IMR-90 (cell line): ENCODE results near the gene ANKRD44. TPM values are rescaled to one million over a fixed set of nuclear protein-coding genes. Genes with fewer than 3 reads are reported as not detected.

Experiments
- ATAC-seq: fragments of 200-7000 bp; cut with Tn5 transposase; 2 replicates; pipeline ENCODE4 v1.9.1; 2020; ENCODE audit warnings: low read depth, mild to moderate bottlenecking, moderate library complexity
- BruUV-seq: library from RNA; stranded (reverse); fragments of 400-500 nt; replicated peaks from 2 replicates; lab custom pipeline; 2021; lab: Mats Ljungman, UMichigan
- CTCF ChIA-PET: fragments of 300-600 bp; formaldehyde crosslinking; extraction: SDS; loops from one replicate; lab custom pipeline; 2021; ENCODE audit warnings: antibody characterized with exemption; lab: Yijun Ruan, JAX
- POLR2A ChIA-PET: fragments of 300-600 bp; sonication (Branson Sonifier 250); formaldehyde crosslinking; loops from one replicate; lab custom pipeline; 2022; ENCODE audit warnings: antibody characterized with exemption; ENCODE audit not compliant: unreplicated experiment; lab: Charles Lee
- DNase-seq: peaks from one replicate; pipeline ENCODE4 v3.0.0; 2013
- H2AFZ ChIP-seq: replicated peaks from 2 replicates; pipeline ENCODE3; 2013; ENCODE audit warnings: low read length, mild to moderate bottlenecking; ENCODE audit not compliant: poor library complexity
- H2AK5ac ChIP-seq: 2 replicates; pipeline ENCODE4 v1.6.1; 2013; ENCODE audit warnings: low read depth, low read length, inconsistent platforms
- H2AK9ac ChIP-seq: replicated peaks from 2 replicates; pipeline ENCODE3; 2013; ENCODE audit warnings: mild to moderate bottlenecking, low read depth, low read length, moderate library complexity; ENCODE audit not compliant: poor library complexity
- H2BK120ac ChIP-seq: 2 replicates; pipeline ENCODE4 v1.6.1; 2013; ENCODE audit warnings: low read depth, low read length, inconsistent platforms
- H2BK15ac ChIP-seq: 3 replicates; pipeline ENCODE4 v1.6.1; 2013; ENCODE audit warnings: low read depth, low read length, inconsistent platforms
- H2BK20ac ChIP-seq: 2 replicates; pipeline ENCODE4 v1.6.1; 2013; ENCODE audit warnings: low read depth, mild to moderate bottlenecking, inconsistent platforms, low read length, moderate library complexity
- H2BK5ac ChIP-seq: 2 replicates; pipeline ENCODE4 v1.6.1; 2013; ENCODE audit warnings: mild to moderate bottlenecking, low read depth, low read length, inconsistent platforms; ENCODE audit not compliant: poor library complexity, severe bottlenecking
- H3K14ac ChIP-seq: replicated peaks from 2 replicates; pipeline ENCODE4 v1.6.1; 2013; ENCODE audit warnings: low read depth, low read length, inconsistent platforms
- H3K18ac ChIP-seq: 2 replicates; pipeline ENCODE4 v1.6.1; 2013; ENCODE audit warnings: low read depth, low read length, control low read depth
- H3K23ac ChIP-seq: 2 replicates; pipeline ENCODE4 v1.6.1; 2013; ENCODE audit warnings: low read depth, low read length, inconsistent platforms
- H3K27ac ChIP-seq: 2 replicates; pipeline ENCODE4 v1.5.1; 2013; ENCODE audit warnings: mild to moderate bottlenecking, control low read depth, low read length; ENCODE audit not compliant: insufficient read depth
- H3K27me3 ChIP-seq: 2 replicates; pipeline ENCODE4 v1.6.1; 2013; ENCODE audit warnings: low read length; ENCODE audit not compliant: control insufficient read depth, insufficient read depth
- H3K36me3 ChIP-seq: 2 replicates; pipeline ENCODE4 v1.6.1; 2013; ENCODE audit warnings: low read length, mixed read lengths; ENCODE audit not compliant: control insufficient read depth, insufficient read depth
- H3K4ac ChIP-seq: 2 replicates; pipeline ENCODE4 v1.6.1; 2013; ENCODE audit warnings: low read depth, low read length, inconsistent platforms
- H3K4me1 ChIP-seq: 2 replicates; pipeline ENCODE4 v1.6.1; 2013; ENCODE audit warnings: low read length, mixed read lengths; ENCODE audit not compliant: control insufficient read depth, insufficient read depth
- H3K4me2 ChIP-seq: 2 replicates; pipeline ENCODE4 v1.6.1; 2013; ENCODE audit warnings: low read depth, mild to moderate bottlenecking, control low read depth, low read length, moderate library complexity
- H3K4me3 ChIP-seq: 2 replicates; pipeline ENCODE4 v1.5.1; 2013; ENCODE audit warnings: low read depth, mild to moderate bottlenecking, control low read depth, low read length, moderate library complexity; ENCODE audit not compliant: insufficient read depth
- H3K56ac ChIP-seq: 2 replicates; pipeline ENCODE4 v1.6.1; 2013; ENCODE audit warnings: low read length, inconsistent platforms; ENCODE audit not compliant: insufficient read depth; ENCODE audit errors: extremely low read depth
- H3K79me1 ChIP-seq, 2 experiments: 2 replicates each; pipeline ENCODE4 v1.6.1; 2013; ENCODE audit warnings: low read length in 2 of 2, inconsistent platforms in 1 of 2, low read depth in 1 of 2
- H3K9ac ChIP-seq: 2 replicates; pipeline ENCODE4 v1.6.1; 2013; ENCODE audit warnings: low read depth, low read length, control low read depth
- H3K9me1 ChIP-seq: 2 replicates; pipeline ENCODE4 v1.6.1; 2013; ENCODE audit warnings: low read length, inconsistent platforms; ENCODE audit not compliant: insufficient read depth
- H3K9me3 ChIP-seq: 2 replicates; pipeline ENCODE4 v1.6.1; 2013; ENCODE audit warnings: low read length; ENCODE audit not compliant: control insufficient read depth, insufficient read depth
- H4K20me1 ChIP-seq: 2 replicates; pipeline ENCODE4 v1.6.1; 2013; ENCODE audit warnings: low read length, inconsistent platforms; ENCODE audit not compliant: insufficient read depth
- H4K5ac ChIP-seq: 2 replicates; pipeline ENCODE4 v1.6.1; 2013; ENCODE audit warnings: mild to moderate bottlenecking, low read depth, low read length, control low read depth
- H4K8ac ChIP-seq, 2 experiments: 2 replicates each; pipeline ENCODE4 v1.6.1; 2013; ENCODE audit warnings: low read depth in 2 of 2, low read length in 2 of 2, control low read depth in 1 of 2, inconsistent platforms in 1 of 2
- H4K91ac ChIP-seq: 2 replicates; pipeline ENCODE4 v1.6.1; 2013; ENCODE audit warnings: low read depth, low read length, inconsistent platforms; ENCODE audit not compliant: insufficient read depth
- BHLHE40 ChIP-seq: fragments of 150-350 bp; IDR thresholded peaks from 2 replicates; pipeline ENCODE4 v1.6.1; 2016; ENCODE audit warnings: mild to moderate bottlenecking, low read depth, low read length
- CEBPB ChIP-seq: IDR thresholded peaks from 2 replicates; pipeline ENCODE4 v1.6.1; 2012; ENCODE audit warnings: low read depth, low read length, improper control_type of control experiment
- CTCF ChIP-seq: conservative IDR thresholded peaks from 2 replicates; pipeline ENCODE4 v1.5.1; 2012; ENCODE audit warnings: mild to moderate bottlenecking, low read depth, low read length, improper control_type of control experiment
- ELK1 ChIP-seq: fragments of 150-350 bp; IDR thresholded peaks from 2 replicates; pipeline ENCODE4 v1.6.1; 2016; ENCODE audit warnings: low read depth, mild to moderate bottlenecking, low read length, moderate library complexity, borderline replicate concordance
- FOS ChIP-seq: fragments of 150-350 bp; IDR thresholded peaks from 2 replicates; pipeline ENCODE4 v1.6.1; 2016; ENCODE audit warnings: low read depth, low read length
- MAFK ChIP-seq: IDR thresholded peaks from 2 replicates; pipeline ENCODE4 v1.6.1; 2012; ENCODE audit warnings: low read depth, low read length, improper control_type of control experiment
- MXI1 ChIP-seq: IDR thresholded peaks from 2 replicates; pipeline ENCODE4 v1.6.1; 2012; ENCODE audit warnings: low read depth, mild to moderate bottlenecking, low read length, moderate library complexity, borderline replicate concordance
- NFE2L2 ChIP-seq: fragments of 150-350 bp; IDR thresholded peaks from 2 replicates; pipeline ENCODE4 v1.6.1; 2016; ENCODE audit warnings: low read depth, mild to moderate bottlenecking, low read length
- POLR2A ChIP-seq: IDR thresholded peaks from 2 replicates; pipeline ENCODE4 v1.6.1; 2012; ENCODE audit warnings: mild to moderate bottlenecking, low read depth, low read length
- RFX5 ChIP-seq: IDR thresholded peaks from 2 replicates; pipeline ENCODE4 v1.8.0; 2012; ENCODE audit warnings: low read depth, mild to moderate bottlenecking, low read length, moderate library complexity
- SMC3 ChIP-seq: fragments of 150-350 bp; IDR thresholded peaks from 2 replicates; pipeline ENCODE4 v1.6.1; 2016; ENCODE audit warnings: low read depth, mild to moderate bottlenecking, antibody characterized with exemption, low read length, moderate library complexity
- WGBS, 2 experiments: methylation state at CpG; one replicate each; pipeline versions ENCODE4 v1.1.5 to v1.1.7; 2013; ENCODE audit warnings: missing lambda C conversion rate in 2 of 2; ENCODE audit not compliant: insufficient read length in 1 of 2; ENCODE audit errors: extremely low coverage in 2 of 2; 5-methylcytosine and 5-hydroxymethylcytosine counted together
- dilution Hi-C: fragments of 300-500 bp; cut with HindIII; formaldehyde crosslinking; loops from one replicate; pipeline ENCODE4 v1.14.3; 2018; ENCODE audit warnings: low sequenced_read_pairs; ENCODE audit not compliant: unreplicated experiment
- in situ Hi-C: fragments of 300-500 bp; cut with MboI; formaldehyde crosslinking; loops from 3 replicates; pipeline ENCODE4 v1.14.3; 2019; ENCODE audit warnings: low sequenced_read_pairs, inconsistent platforms, mixed read lengths
- intact Hi-C: fragments of 100-400 bp; cut with micrococcal nuclease; formaldehyde crosslinking; loops from 2 replicates; pipeline ENCODE4 v1.10.0; 2022
- polyA plus RNA-seq, 3 experiments: library from polyadenylated mRNA; depleted of rRNA; stranded (reverse); fragments of >200 nt; gene quantifications; 2 replicates each; pipeline ENCODE4 v1.2.3, GENCODE V29; 2012; ENCODE audit warnings: low replicate concordance in 1 of 3
- total RNA-seq: library from RNA; depleted of rRNA; stranded (reverse); fragments of >200 nt; gene quantifications from 2 replicates; pipeline ENCODE4 v1.2.3, GENCODE V29; 2012
- TF ChIP-seq, protein P1 (sequence below): fragments of 150-350 bp; IDR thresholded peaks from 2 replicates; pipeline ENCODE4 v1.6.1; 2017; ENCODE audit warnings: mild to moderate bottlenecking, antibody characterized with exemption, low read length, low read depth

Gene ANKRD44
- total and polyA plus RNA-seq, 2 of the 4 experiments (the other 2 are of a cell fraction): 5.2 to 15.6 TPM

DNA sequence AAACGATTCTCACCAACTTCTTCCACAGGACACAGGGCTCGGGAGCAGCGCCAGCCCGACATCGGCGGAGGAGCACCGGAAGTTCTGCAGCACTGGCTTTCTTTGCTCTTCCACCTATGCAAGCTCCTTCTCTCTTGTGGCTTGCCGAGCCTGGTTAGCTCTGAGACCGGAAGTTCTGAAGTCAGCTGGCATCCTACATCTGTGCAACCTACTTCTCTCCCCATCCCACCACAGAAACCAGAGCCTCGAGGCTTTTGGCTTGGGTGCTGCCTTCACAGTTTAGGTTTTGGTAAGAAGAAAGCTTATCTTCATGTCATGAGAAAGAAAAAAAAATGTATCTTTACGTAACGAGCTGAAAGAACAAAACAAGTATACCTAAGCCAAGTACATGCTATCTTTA is 111.7 kb downstream of the ANKRD44 start:
- ChIA-PET POLR2A (no interaction called here), CTCF (no interaction called here)
- no peak overlapping the region for H2BK20ac ChIP-seq
- no peak overlapping the region for H3K9ac ChIP-seq
- DNase-seq (no peak), ATAC-seq (no peak)
- 0 out of 4 replicates have a peak, but pooled peaks cover 0 to 4% of the 10 kb centered on the region in 2 experiments for H3K79me1 ChIP-seq
- H3K9me3 ChIP-seq: no peaks in the 10 kb centered on the region
- in situ Hi-C loops: no loop called here
- H3K27ac ChIP-seq: no peak overlapping the region
- H2BK120ac ChIP-seq: no peak overlapping the region
- H3K4me1 ChIP-seq: peaks cover 2% of the 10 kb centered on the region
- H4K20me1 ChIP-seq: no peaks in the 10 kb centered on the region
- no peak overlapping the region for H3K4me2 ChIP-seq
- H4K8ac ChIP-seq: no peak overlapping the region
- BruUV-seq: no TSS peak
- no peak overlapping the region for H3K4me3 ChIP-seq
- H3K14ac ChIP-seq: no peak overlapping the region
- no peak overlapping the region for H4K91ac ChIP-seq
- H3K36me3 ChIP-seq: no peaks in the 10 kb centered on the region
- TF ChIP-seq CEBPB: no peak
- TF ChIP-seq, protein P1, sequence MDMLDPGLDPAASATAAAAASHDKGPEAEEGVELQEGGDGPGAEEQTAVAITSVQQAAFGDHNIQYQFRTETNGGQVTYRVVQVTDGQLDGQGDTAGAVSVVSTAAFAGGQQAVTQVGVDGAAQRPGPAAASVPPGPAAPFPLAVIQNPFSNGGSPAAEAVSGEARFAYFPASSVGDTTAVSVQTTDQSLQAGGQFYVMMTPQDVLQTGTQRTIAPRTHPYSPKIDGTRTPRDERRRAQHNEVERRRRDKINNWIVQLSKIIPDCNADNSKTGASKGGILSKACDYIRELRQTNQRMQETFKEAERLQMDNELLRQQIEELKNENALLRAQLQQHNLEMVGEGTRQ: no peak
- no peak for TF ChIP-seq ELK1
- TF ChIP-seq NFE2L2: no peak
- TF ChIP-seq SMC3: no peak
- TF ChIP-seq RFX5: no peak
- TF ChIP-seq BHLHE40: no peak
- TF ChIP-seq POLR2A: no peak
- TF ChIP-seq MXI1: no peak
- no peak for TF ChIP-seq MAFK
- TF ChIP-seq FOS: no peak
- no peak for TF ChIP-seq CTCF
- no peak overlapping the region for H3K56ac ChIP-seq
- no peak overlapping the region for H2BK15ac ChIP-seq
- H4K5ac ChIP-seq: no peak overlapping the region
- H2AK5ac ChIP-seq: no peak overlapping the region
- H3K27me3 ChIP-seq: no peaks in the 10 kb centered on the region
- no peak overlapping the region for H2BK5ac ChIP-seq
- no peak overlapping the region for H2AK9ac ChIP-seq
- H3K4ac ChIP-seq: no peak overlapping the region
- H3K18ac ChIP-seq: no peak overlapping the region
- no peak overlapping the region for H2AFZ ChIP-seq
- H3K9me1 ChIP-seq: peaks cover 3% of the 10 kb centered on the region; the same call in 1 of the 2 replicates
- 95% methylated on average over 7 of the region's 12 CpGs; no CpG with 5 or more reads in 1 of the 2 experiments for WGBS, 2 experiments
- dilution Hi-C loops: no loop called here
- no peak overlapping the region for H3K23ac ChIP-seq
- intact Hi-C loops: loop anchor here (5.0 kb wide), 1 partner anchor 158 kb away; no protein-coding TSS in a partner anchor
